Pancreas (tissue), 10 donors: Measurements from ENCODE around the gene ADGRG6. TPM values are rescaled to one million over a fixed set of nuclear protein-coding genes. Genes with fewer than 3 reads are reported as not detected.

Experiments
- ATAC-seq, 4 donors: fragments of 200-7000 bp; cut with Tn5 transposase; one replicate each; pipeline versions ENCODE4 v1.8.0 to v1.9.1; 2020; ENCODE audit warnings: mild to moderate bottlenecking in 4 of 4, moderate library complexity in 4 of 4
- DNase-seq, 6 donors: peaks; one replicate each; pipeline ENCODE4 v3.0.0-alpha.2; 2020
- FAIRE-seq: peaks from 2 replicates; lab custom pipeline; 2012; peaks lifted over from hg19 to GRCh38; lab: Jason Lieb, UNC
- H3K27ac ChIP-seq, 4 donors: fragments of 200-600 bp; sonication (generic); 1 replicate in 3 of 4; 2 replicates in 1 of 4; pipeline versions ENCODE4 v1.5.0 to v1.8.0; 2020
- H3K27me3 ChIP-seq, 4 donors: fragments of 200-600 bp; one replicate each; pipeline ENCODE4 v1.8.0; 2021
- H3K36me3 ChIP-seq, 3 donors: fragments of 200-600 bp; sonication (generic) in 1 of 3; one replicate each; pipeline versions ENCODE4 v1.5.0 to v1.8.0; 2020 to 2021
- H3K4me1 ChIP-seq, 3 donors: fragments of 200-600 bp; one replicate each; pipeline ENCODE4 v1.8.0; 2021
- H3K4me3 ChIP-seq, 4 donors: fragments of 200-600 bp; sonication (generic) in 2 of 4; one replicate each; pipeline versions ENCODE4 v1.5.0 to v1.8.0; 2020 to 2021
- H3K9me3 ChIP-seq, 4 donors: fragments of 200-600 bp; one replicate each; pipeline ENCODE4 v1.8.0; 2021
- CTCF ChIP-seq, 4 donors: fragments of 200-600 bp; sonication (generic) in 3 of 4; IDR thresholded peaks; one replicate each; pipeline versions ENCODE4 v1.5.0 to v1.8.0; 2021; ENCODE audit warnings: antibody characterized with exemption in 4 of 4
- WGBS, 2 donors: extraction: QIAGEN DNeasy Blood & Tissue Kit; methylation state at CpG; one replicate each; pipeline ENCODE4 v1.1.7; 2013; 5-methylcytosine and 5-hydroxymethylcytosine counted together
- intact Hi-C, 3 donors: fragments of 100-400 bp; cut with DNase I; formaldehyde crosslinking; loops; one replicate each; pipeline versions ENCODE4 v1.11.1 to v1.14.2; 2022
- polyA plus RNA-seq, 2 donors: library from polyadenylated mRNA; stranded (reverse); fragments of 200-250 nt; gene quantifications; one replicate each; pipeline ENCODE4 v1.2.3, GENCODE V29; 2013
- total RNA-seq, 6 donors: library from RNA; stranded (reverse); fragmentation: NEBNext Ultra II Directional in 4 of 6; extraction: Animal tissue kit (Norgen Biotek cat#: 25700) in 4 of 6; gene quantifications; one replicate each; pipeline versions ENCODE4 v1.2.1 to v1.2.4, GENCODE V29; 2021 to 2023
- donor health status: healthy with polysubstance abuse.
- donor health status: DM: no; HTN: no; CAD: no; lungs with moderate emphysema.
- donor health status: DM: no; HTN: no; CAD: no.
- donor health status: control.
- donor health status: control.
- donor health status: Bipolar disorder and iron deficiency.
- donor health status: DM: yes; HTN: yes; CAD: no.
- donor health status: DM: no; HTN: no; CAD: no.
- donor health status: DM: no; HTN: no; CAD: no.
- donor health status: DM: yes; HTN: yes; CAD: no.

The ADGRG6 gene
- total and polyA plus RNA-seq, 8 donors = 1.6 to 10.7 (median 4.2) TPM

GRCh38 chr6:142260748-142261147 is 41.1 kb upstream of the ADGRG6 start:
- FAIRE-seq (no peak), DNase-seq (no peak), ATAC-seq (no peak)
- H3K27ac ChIP-seq = no peak overlapping the region
- H3K9me3 ChIP-seq = no peaks in the 10 kb centered on the region
- TF ChIP-seq CTCF (IDR thresholded peaks at IDR 0.05) = no peak
- no peaks in the 10 kb centered on the region for H3K27me3 ChIP-seq
- H3K4me1 ChIP-seq = no peaks in the 10 kb centered on the region
- H3K4me3 ChIP-seq = no peak overlapping the region
- no peaks in the 10 kb centered on the region for H3K36me3 ChIP-seq
- WGBS, 2 donors = 59 to 70% methylated on average over 3 of the region's 3 CpGs
- intact Hi-C loops = no loop called here

GRCh38 chr6:142262231-142262630 is 39.6 kb upstream of the ADGRG6 start:
- DNase-seq (no peak), FAIRE-seq (no peak), ATAC-seq (no peak)
- H3K4me1 ChIP-seq = no peaks in the 10 kb centered on the region
- no peaks in the 10 kb centered on the region for H3K9me3 ChIP-seq
- H3K27ac ChIP-seq = no peak overlapping the region
- H3K27me3 ChIP-seq = no peaks in the 10 kb centered on the region
- no peak for TF ChIP-seq CTCF (IDR thresholded peaks at IDR 0.05)
- H3K36me3 ChIP-seq = no peaks in the 10 kb centered on the region
- intact Hi-C loops = no loop called here
- H3K4me3 ChIP-seq = no peak overlapping the region

- no peak for FAIRE-seq
- 81 to 84% methylated on average over 1 of the region's 1 CpG for WGBS, 2 donors
- Histone ChIP-seq H3K27ac (no peak overlapping the region), H3K4me3 (no peak overlapping the region), H3K4me1 (no peaks in the 10 kb centered on the region), H3K9me3 (no peaks in the 10 kb centered on the region), H3K27me3 (no peaks in the 10 kb centered on the region), H3K36me3 (no peaks in the 10 kb centered on the region)
- TF ChIP-seq CTCF (IDR thresholded peaks at IDR 0.05) = no peak
- intact Hi-C loops = no loop called here
- no peak for ATAC-seq
- no peak for DNase-seq
Observed at GRCh38 chr6:142265476-142265875, 36.3 kb upstream of the ADGRG6 start.

GRCh38 chr6:142266060-142266459 is 35.7 kb upstream of the ADGRG6 start:
- Histone ChIP-seq H3K4me3 (no peak overlapping the region), H3K36me3 (no peaks in the 10 kb centered on the region), H3K9me3 (no peaks in the 10 kb centered on the region), H3K27ac (no peak overlapping the region), H3K4me1 (no peaks in the 10 kb centered on the region), H3K27me3 (no peaks in the 10 kb centered on the region)
- DNase-seq (no peak), FAIRE-seq (no peak), ATAC-seq (no peak)
- intact Hi-C loops = no loop called here
- 64 to 75% methylated on average over 4 of the region's 4 CpGs for WGBS, 2 donors
- TF ChIP-seq CTCF (IDR thresholded peaks at IDR 0.05) = no peak

- Histone ChIP-seq H3K36me3 (no peaks in the 10 kb centered on the region), H3K4me3 (no peak overlapping the region), H3K4me1 (no peaks in the 10 kb centered on the region), H3K9me3 (no peaks in the 10 kb centered on the region), H3K27me3 (no peaks in the 10 kb centered on the region), H3K27ac (no peak overlapping the region)
- FAIRE-seq (no peak), ATAC-seq (no peak), DNase-seq (no peak)
- intact Hi-C loops = no loop called here
- 75 to 81% methylated on average over 1 of the region's 1 CpG for WGBS, 2 donors
- no peak for TF ChIP-seq CTCF (IDR thresholded peaks at IDR 0.05)
Observed at GRCh38 chr6:142271476-142271875, 30.3 kb upstream of the ADGRG6 start.
